Raji (cell line): ENCODE results near the gene IL26.

Experiments
- POLR2A ChIP-seq: IDR thresholded peaks from 2 replicates; pipeline ENCODE4 v1.6.1; 2011; ENCODE audit warnings: low read depth, low read length, control low read depth; ENCODE audit not compliant: insufficient read depth

IL26 gene

GRCh38 chr12:68250454-68250853, 24.8 kb upstream of the IL26 start:
- no peak for TF ChIP-seq POLR2A

- no peak for TF ChIP-seq POLR2A
These were observed 22.2 kb upstream of the IL26 start for GRCh38 chr12:68247785-68248184.

- no peak for TF ChIP-seq POLR2A
These were observed 20.7 kb upstream of the IL26 start for GRCh38 chr12:68246350-68246749.

GRCh38 chr12:68245180-68246021, 19.8 kb upstream of the IL26 start:
- no peak for TF ChIP-seq POLR2A

GRCh38 chr12:68242777-68243176, 17.2 kb upstream of the IL26 start:
- no peak for TF ChIP-seq POLR2A

GRCh38 chr12:68240975-68241374, 15.4 kb upstream of the IL26 start:
- no peak for TF ChIP-seq POLR2A

- TF ChIP-seq POLR2A, result no peak
These were observed 14.5 kb upstream of the IL26 start for GRCh38 chr12:68240079-68240478.

- no peak for TF ChIP-seq POLR2A
These were observed 13.8 kb upstream of the IL26 start for GRCh38 chr12:68239309-68239982.

- TF ChIP-seq POLR2A, result no peak
These were observed 12.0 kb upstream of the IL26 start for GRCh38 chr12:68237619-68238018.

- no peak for TF ChIP-seq POLR2A
These were observed 11.5 kb upstream of the IL26 start for GRCh38 chr12:68237078-68237477.

- no peak for TF ChIP-seq POLR2A
These were observed 10.9 kb upstream of the IL26 start for GRCh38 chr12:68236421-68237059.

- no peak for TF ChIP-seq POLR2A
These were observed 10.0 kb upstream of the IL26 start for GRCh38 chr12:68235576-68235975.

GRCh38 chr12:68234140-68234539, 8.5 kb upstream of the IL26 start:
- no peak for TF ChIP-seq POLR2A

GRCh38 chr12:68233498-68233897, 7.9 kb upstream of the IL26 start:
- no peak for TF ChIP-seq POLR2A

GRCh38 chr12:68231691-68232090, 6.1 kb upstream of the IL26 start:
- TF ChIP-seq POLR2A, result no peak

- TF ChIP-seq POLR2A, result no peak
These were observed 5.6 kb upstream of the IL26 start for GRCh38 chr12:68231229-68231628.
